Heart left ventricle (tissue), 16 donors: ENCODE measurements around the gene RRBP1. TPM values are rescaled to one million over a fixed set of nuclear protein-coding genes. Genes with fewer than 3 reads are reported as not detected.

ENCODE experiments used
- ATAC-seq, 4 donors: fragments of 200-7000 bp; cut with Tn5 transposase; one replicate each; pipeline ENCODE4 v1.9.1; 2020 to 2022; ENCODE audit warnings: moderate library complexity in 4 of 4, mild to moderate bottlenecking in 3 of 4, moderate number of reproducible peaks in 1 of 4
- DNase-seq, 5 donors: peaks; one replicate each; pipeline ENCODE4 v3.0.0-alpha.2; 2020
- H3K27ac ChIP-seq, 12 donors: fragments of 200-600 bp; sonication (generic) in 4 of 12; one replicate each; pipeline versions ENCODE4 v1.5.0 to v1.8.0; 2016 to 2022; ENCODE audit warnings: mild to moderate bottlenecking in 2 of 12
- H3K27me3 ChIP-seq, 9 donors: fragments of 200-600 bp; sonication (generic) in 2 of 9; one replicate each; pipeline versions ENCODE4 v1.5.1 to v1.8.0; 2016 to 2022; ENCODE audit warnings: mild to moderate bottlenecking in 3 of 9
- H3K36me3 ChIP-seq, 9 donors: fragments of 200-600 bp; sonication (generic) in 2 of 9; one replicate each; pipeline versions ENCODE4 v1.5.0 to v1.8.0; 2018 to 2022; ENCODE audit warnings: mild to moderate bottlenecking in 2 of 9
- H3K4me1 ChIP-seq, 12 donors: fragments of 200-600 bp; sonication (generic) in 4 of 12; one replicate each; pipeline versions ENCODE4 v1.5.0 to v1.8.0; 2016 to 2022; ENCODE audit warnings: mild to moderate bottlenecking in 3 of 12
- H3K4me3 ChIP-seq, 12 donors: fragments of 200-600 bp; sonication (generic) in 4 of 12; one replicate each; pipeline versions ENCODE4 v1.5.0 to v1.8.0; 2017 to 2022; ENCODE audit warnings: mild to moderate bottlenecking in 9 of 12, moderate library complexity in 4 of 12
- H3K9me3 ChIP-seq, 12 donors: fragments of 200-600 bp; sonication (generic) in 4 of 12; one replicate each; pipeline versions ENCODE4 v1.5.0 to v1.8.0; 2016 to 2022; ENCODE audit warnings: mild to moderate bottlenecking in 1 of 12
- CTCF ChIP-seq, 12 donors: fragments of 200-600 bp; sonication (generic) in 4 of 12; IDR thresholded peaks; one replicate each; pipeline versions ENCODE4 v1.5.0 to v1.8.0; 2018 to 2022; ENCODE audit warnings: antibody characterized with exemption in 12 of 12, mild to moderate bottlenecking in 5 of 12
- POLR2A ChIP-seq, 2 donors: fragments of 450-650 bp; IDR thresholded peaks; one replicate each; pipeline ENCODE4 v1.6.1; 2017; ENCODE audit warnings: antibody characterized with exemption in 2 of 2, mild to moderate bottlenecking in 2 of 2, moderate library complexity in 2 of 2
- WGBS, 4 donors: extraction: QIAGEN DNeasy Blood & Tissue Kit in 2 of 4; methylation state at CpG; one replicate each; pipeline versions ENCODE4 v1.1.5 to v1.1.7; 2013 to 2018; 5-methylcytosine and 5-hydroxymethylcytosine counted together
- intact Hi-C, 10 donors: fragments of 100-400 bp; cut with DNase I; formaldehyde crosslinking; loops; one replicate each; pipeline versions ENCODE4 v1.11.1 to v1.14.2; 2022
- polyA plus RNA-seq, 2 donors: library from polyadenylated mRNA; stranded (reverse); fragments of 200-250 nt; gene quantifications; one replicate each; pipeline ENCODE4 v1.2.3, GENCODE V29; 2013
- total RNA-seq, 9 donors: library from RNA; depleted of rRNA in 2 of 9; stranded (reverse); fragments of >200 nt in 2 of 9; fragmentation: NEBNext Ultra II Directional in 3 of 9; extraction: Animal tissue kit (Norgen Biotek cat#: 25700) in 3 of 9; gene quantifications; one replicate each; pipeline versions ENCODE4 v1.1.0 to v1.2.4, GENCODE V29; 2016 to 2023
- donor health status: ischemic (EF 13 %, LVEDD 7.1; RV severe dilation, severe dysfunction).
- donor health status: healthy with polysubstance abuse.
- donor health status: DM: no; HTN: yes; CAD: no.
- donor health status: DM: no; HTN: no; CAD: no.
- donor health status: ischemic (EF 25% LVEDD 6.9; RV normal size, moderate dysfunction).
- donor health status: ischemic (EF 25% LVEDD 5.7; RV mildly dilated, moderate dysfunction).
- donor health status: healthy.
- donor health status: DM: yes; HTN: yes; CAD: no.
- donor health status: ischemic (EF 35%, LVEDD 5.7; RV mildly dilated, moderate dysfunction).
- donor health status: nonischemic (EF 11% LVEDD 7.7; RV severe dilation, severe dysfunction).
- donor health status: DM: yes; HTN: yes; CAD: no.
- donor health status: PGD.
- donor health status: ischemic (EF 29% LVEDD 5.4; RV normal size, mild dysfunction).
- donor health status: nonischemic (EF 23%, LVEDD 6.1; RV moderate dilation, normal function).

The RRBP1 gene
- total and polyA plus RNA-seq, 11 donors = 24.9 to 91.3 (median 40.0) TPM

GRCh38 chr20:17655865-17656479, 26.1 kb downstream of the RRBP1 start:
- DNase-seq (peak in 1 of 5 donors; percentile 18), ATAC-seq (peak in 1 of 4 donors; percentile 21)
- H3K4me1 ChIP-seq = peaks cover 0 to 45% (median 24%) of the 10 kb centered on the region in 12 donors

GRCh38 chr20:17655286-17655651, 26.8 kb downstream of the RRBP1 start:
- 64 to 77% (median 73%) methylated on average over 7 of the region's 7 CpGs for WGBS, 4 donors
- Histone ChIP-seq H3K27me3 (no peaks in the 10 kb centered on the region), H3K9me3 (peaks cover 0 to 5% (median 0%) of the 10 kb centered on the region in 12 donors), H3K27ac (no peak overlapping the region), H3K4me1 (peaks cover 0 to 45% (median 24%) of the 10 kb centered on the region in 12 donors), H3K36me3 (peaks cover 0 to 66% (median 18%) of the 10 kb centered on the region in 9 donors), H3K4me3 (no peak overlapping the region)
- ATAC-seq (peak in 1 of 4 donors; percentile 29), DNase-seq (peak in 1 of 5 donors; percentile 16)
- no peak for TF ChIP-seq POLR2A (IDR thresholded peaks at IDR 0.05)
- peak in 3 of 12 donors; percentile 4 to 36 (median 10) for TF ChIP-seq CTCF (IDR thresholded peaks at IDR 0.05)
- intact Hi-C loops = loop anchor here in 2 of 10 donors (5.0 to 10.0 kb wide), 2 partner anchors 247 to 250 kb away; no protein-coding TSS in a partner anchor

More at GRCh38 chr20:17655865-17656479, 26.1 kb downstream of the RRBP1 start:
- TF ChIP-seq POLR2A (IDR thresholded peaks at IDR 0.05) (no peak), CTCF (IDR thresholded peaks at IDR 0.05) (no peak)
- no peak overlapping the region for H3K27ac ChIP-seq
- intact Hi-C loops = loop anchor here in 2 of 10 donors (5.0 to 10.0 kb wide), 2 partner anchors 246 to 249 kb away; no protein-coding TSS in a partner anchor
- no peaks in the 10 kb centered on the region for H3K27me3 ChIP-seq
- peaks cover 0 to 67% (median 18%) of the 10 kb centered on the region in 9 donors for H3K36me3 ChIP-seq
- 82 to 92% (median 87%) methylated on average over 11 of the region's 11 CpGs for WGBS, 4 donors
- no peak overlapping the region for H3K4me3 ChIP-seq
- peaks cover 0 to 5% (median 0%) of the 10 kb centered on the region in 12 donors for H3K9me3 ChIP-seq

- no peak overlapping the region for H3K4me3 ChIP-seq
- WGBS, 4 donors = 52 to 63% (median 54%) methylated on average over 7 of the region's 7 CpGs
- H3K27ac ChIP-seq = no peak overlapping the region
- ATAC-seq (no peak), DNase-seq (peak in 1 of 5 donors; percentile 23)
- intact Hi-C loops = loop anchor here in 2 of 10 donors (5.0 to 10.0 kb wide), 2 partner anchors 248 to 250 kb away; no protein-coding TSS in a partner anchor
- H3K27me3 ChIP-seq = no peaks in the 10 kb centered on the region
- peaks cover 0 to 66% (median 18%) of the 10 kb centered on the region in 9 donors for H3K36me3 ChIP-seq
- peaks cover 0 to 5% (median 0%) of the 10 kb centered on the region in 12 donors for H3K9me3 ChIP-seq
- H3K4me1 ChIP-seq = peaks cover 0 to 46% (median 29%) of the 10 kb centered on the region in 12 donors
- TF ChIP-seq POLR2A (IDR thresholded peaks at IDR 0.05) = no peak
- TF ChIP-seq CTCF (IDR thresholded peaks at IDR 0.05) = peak; percentile 25 to 75 (median 60)
Measured at GRCh38 chr20:17654649-17655285, 27.3 kb downstream of the RRBP1 start.
